ENCODE results near the gene B4GAT1.

DNA sequence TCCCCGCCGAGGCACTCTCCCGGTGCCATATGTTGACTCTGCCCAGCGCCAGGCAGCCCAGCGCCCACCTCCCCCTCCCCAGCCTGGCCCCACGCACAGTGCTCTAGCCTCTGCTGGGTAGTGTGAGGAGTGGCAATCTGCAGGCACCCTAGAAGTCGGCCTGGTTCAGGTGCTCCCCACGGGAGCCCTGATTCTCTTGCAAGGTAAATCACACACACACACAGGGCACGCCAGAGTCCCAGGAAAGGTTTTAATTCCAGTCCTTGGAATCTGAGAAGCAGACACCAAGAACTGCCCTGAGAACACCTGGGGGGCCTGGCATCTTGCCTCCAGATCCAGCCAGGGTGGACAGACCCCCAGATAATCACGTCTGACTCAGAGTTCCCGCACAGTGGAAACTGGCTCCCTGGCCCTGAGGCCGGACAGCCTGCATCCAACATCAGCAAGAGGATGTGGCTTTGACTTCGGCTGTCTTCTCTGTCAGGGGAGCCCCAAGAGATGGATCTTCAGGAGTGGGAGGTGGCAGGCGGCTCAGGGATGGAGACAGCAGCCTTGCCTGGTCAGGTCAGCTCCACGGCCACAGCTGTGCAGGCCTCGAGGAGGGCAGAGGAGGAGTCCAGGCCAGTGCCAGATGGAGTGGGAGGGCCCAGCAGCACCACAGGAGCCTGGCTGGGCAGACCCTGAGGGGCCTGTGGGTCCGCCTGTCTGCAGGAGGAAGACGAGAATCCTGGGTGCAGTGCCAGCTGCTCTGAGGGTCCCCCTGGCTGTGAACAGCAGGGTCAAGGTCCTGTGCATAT is 10.1 kb downstream of the B4GAT1 start:
- TF ChIP-seq MAFK (IDR thresholded peaks at IDR 0.05; ENCODE audit: partially characterized antibody) (no peak), POLR2A (IDR thresholded peaks at IDR 0.05; ENCODE audit: low read length) (no peak), HDAC2 (IDR thresholded peaks at IDR 0.05) (no peak), TP53 (CRISPR knock-in tag; IDR thresholded peaks at IDR 0.05) (no peak), RFX5 (IDR thresholded peaks at IDR 0.05) (no peak), TFCP2L1 (CRISPR knock-in tag; IDR thresholded peaks at IDR 0.05) (no peak), ZSCAN20 (CRISPR knock-in tag; IDR thresholded peaks at IDR 0.05) (no peak), MYC (IDR thresholded peaks at IDR 0.05; ENCODE audit: borderline replicate concordance, low read length) (no peak), SREBF2 (IDR thresholded peaks at IDR 0.05) (no peak), JUN (IDR thresholded peaks at IDR 0.05) (no peak)
- TF ChIP-seq, protein P1, sequence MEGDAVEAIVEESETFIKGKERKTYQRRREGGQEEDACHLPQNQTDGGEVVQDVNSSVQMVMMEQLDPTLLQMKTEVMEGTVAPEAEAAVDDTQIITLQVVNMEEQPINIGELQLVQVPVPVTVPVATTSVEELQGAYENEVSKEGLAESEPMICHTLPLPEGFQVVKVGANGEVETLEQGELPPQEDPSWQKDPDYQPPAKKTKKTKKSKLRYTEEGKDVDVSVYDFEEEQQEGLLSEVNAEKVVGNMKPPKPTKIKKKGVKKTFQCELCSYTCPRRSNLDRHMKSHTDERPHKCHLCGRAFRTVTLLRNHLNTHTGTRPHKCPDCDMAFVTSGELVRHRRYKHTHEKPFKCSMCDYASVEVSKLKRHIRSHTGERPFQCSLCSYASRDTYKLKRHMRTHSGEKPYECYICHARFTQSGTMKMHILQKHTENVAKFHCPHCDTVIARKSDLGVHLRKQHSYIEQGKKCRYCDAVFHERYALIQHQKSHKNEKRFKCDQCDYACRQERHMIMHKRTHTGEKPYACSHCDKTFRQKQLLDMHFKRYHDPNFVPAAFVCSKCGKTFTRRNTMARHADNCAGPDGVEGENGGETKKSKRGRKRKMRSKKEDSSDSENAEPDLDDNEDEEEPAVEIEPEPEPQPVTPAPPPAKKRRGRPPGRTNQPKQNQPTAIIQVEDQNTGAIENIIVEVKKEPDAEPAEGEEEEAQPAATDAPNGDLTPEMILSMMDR (IDR thresholded peaks at IDR 0.05), result no peak
- TF ChIP-seq, protein P2, sequence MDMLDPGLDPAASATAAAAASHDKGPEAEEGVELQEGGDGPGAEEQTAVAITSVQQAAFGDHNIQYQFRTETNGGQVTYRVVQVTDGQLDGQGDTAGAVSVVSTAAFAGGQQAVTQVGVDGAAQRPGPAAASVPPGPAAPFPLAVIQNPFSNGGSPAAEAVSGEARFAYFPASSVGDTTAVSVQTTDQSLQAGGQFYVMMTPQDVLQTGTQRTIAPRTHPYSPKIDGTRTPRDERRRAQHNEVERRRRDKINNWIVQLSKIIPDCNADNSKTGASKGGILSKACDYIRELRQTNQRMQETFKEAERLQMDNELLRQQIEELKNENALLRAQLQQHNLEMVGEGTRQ (IDR thresholded peaks at IDR 0.05), result no peak
- TF ChIP-seq, protein P3, sequence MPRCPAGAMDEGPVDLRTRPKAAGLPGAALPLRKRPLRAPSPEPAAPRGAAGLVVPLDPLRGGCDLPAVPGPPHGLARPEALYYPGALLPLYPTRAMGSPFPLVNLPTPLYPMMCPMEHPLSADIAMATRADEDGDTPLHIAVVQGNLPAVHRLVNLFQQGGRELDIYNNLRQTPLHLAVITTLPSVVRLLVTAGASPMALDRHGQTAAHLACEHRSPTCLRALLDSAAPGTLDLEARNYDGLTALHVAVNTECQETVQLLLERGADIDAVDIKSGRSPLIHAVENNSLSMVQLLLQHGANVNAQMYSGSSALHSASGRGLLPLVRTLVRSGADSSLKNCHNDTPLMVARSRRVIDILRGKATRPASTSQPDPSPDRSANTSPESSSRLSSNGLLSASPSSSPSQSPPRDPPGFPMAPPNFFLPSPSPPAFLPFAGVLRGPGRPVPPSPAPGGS (IDR thresholded peaks at IDR 0.05), result no peak
